ENCODE measurements around the gene MRPS18A. TPM values are rescaled to one million over a fixed set of nuclear protein-coding genes. Genes with fewer than 3 reads are reported as not detected.

MRPS18A gene
- total and polyA plus RNA-seq, 12 donors, result 24.8 to 119 (median 52.0) TPM

GRCh38 chr6:43724914-43725642 lies 37.5 kb upstream of the MRPS18A start:
- TF ChIP-seq POLR2A (IDR thresholded peaks at IDR 0.05), result no peak
- TF ChIP-seq CTCF (IDR thresholded peaks at IDR 0.05), result no peak
- 63 to 72% (median 66%) methylated on average over 10 to 17 of the region's 17 CpGs for WGBS, 4 donors
- Histone ChIP-seq H3K4me1 (replicated peaks in 1 of 2) (no peaks in the 10 kb centered on the region), H3K9me3 (replicated peaks in 1 of 3) (no peaks in the 10 kb centered on the region), H3K27me3 (no peaks in the 10 kb centered on the region), H3K36me3 (replicated peaks in 1 of 2) (no peaks in the 10 kb centered on the region), H3K27ac (no peak overlapping the region), H3K4me3 (no peak overlapping the region)
- intact Hi-C loops (cut with DNase I), result loop anchor here (2.0 to 10.0 kb wide), 2 partner anchors 358 to 360 kb away; no protein-coding TSS in a partner anchor
- peak in 6 of 7 donors; percentile 37 to 67 (median 55) for DNase-seq

- DNase-seq, result no peak
- no peak overlapping the region for H3K4me3 ChIP-seq
- whole genome bisulfite sequencing, 4 donors, result 53 to 76% (median 68%) methylated on average over 2 of the region's 2 CpGs
- no peak for TF ChIP-seq CTCF (IDR thresholded peaks at IDR 0.05)
- TF ChIP-seq POLR2A (IDR thresholded peaks at IDR 0.05), result no peak
- no peaks in the 10 kb centered on the region for H3K36me3 ChIP-seq (replicated peaks in 1 of 2)
- no peaks in the 10 kb centered on the region for H3K9me3 ChIP-seq (replicated peaks in 1 of 3)
- intact Hi-C loops (cut with DNase I), result loop anchor here (2.0 to 10.0 kb wide), 2 partner anchors 358 to 360 kb away; no protein-coding TSS in a partner anchor
- H3K27me3 ChIP-seq, result no peaks in the 10 kb centered on the region
- H3K4me1 ChIP-seq (replicated peaks in 1 of 2), result no peaks in the 10 kb centered on the region
- no peak overlapping the region for H3K27ac ChIP-seq
These were observed 36.8 kb upstream of the MRPS18A start for GRCh38 chr6:43724354-43724753.

GRCh38 chr6:43723737-43724295 lies 36.2 kb upstream of the MRPS18A start:
- Histone ChIP-seq H3K4me3 (no peak overlapping the region), H3K4me1 (replicated peaks in 1 of 2) (no peaks in the 10 kb centered on the region), H3K27me3 (no peaks in the 10 kb centered on the region), H3K36me3 (replicated peaks in 1 of 2) (no peaks in the 10 kb centered on the region), H3K27ac (no peak overlapping the region), H3K9me3 (replicated peaks in 1 of 3) (no peaks in the 10 kb centered on the region)
- intact Hi-C loops (cut with DNase I), result loop anchor here (2.0 to 10.0 kb wide), 2 partner anchors 359 to 361 kb away; no protein-coding TSS in a partner anchor
- no peak for TF ChIP-seq POLR2A (IDR thresholded peaks at IDR 0.05)
- TF ChIP-seq CTCF (IDR thresholded peaks at IDR 0.05), result peak; percentile 36 to 76 (median 64)
- peak; percentile 62 to 83 (median 77) for DNase-seq
- WGBS, 4 donors, result 45 to 57% (median 49%) methylated on average over 4 to 9 of the region's 9 CpGs

GRCh38 chr6:43722920-43723545 lies 35.4 kb upstream of the MRPS18A start:
- no peaks in the 10 kb centered on the region for H3K4me1 ChIP-seq (replicated peaks in 1 of 2)
- DNase-seq, result no peak
- no peak for TF ChIP-seq CTCF (IDR thresholded peaks at IDR 0.05)
- TF ChIP-seq POLR2A (IDR thresholded peaks at IDR 0.05), result no peak
- no peaks in the 10 kb centered on the region for H3K27me3 ChIP-seq
- H3K36me3 ChIP-seq (replicated peaks in 1 of 2), result no peaks in the 10 kb centered on the region
- no peak overlapping the region for H3K4me3 ChIP-seq
- H3K9me3 ChIP-seq (replicated peaks in 1 of 3), result no peaks in the 10 kb centered on the region
- 68 to 75% (median 72%) methylated on average over 10 of the region's 10 CpGs for WGBS, 4 donors
- intact Hi-C loops (cut with DNase I), result loop anchor here in 1 of 2 donors (10.0 kb wide), 1 partner anchor 362 kb away; no protein-coding TSS in a partner anchor
- no peak overlapping the region for H3K27ac ChIP-seq
